ENCODE data around the gene REX1BD.
A peak's percentile ranks its signal among the peaks of the same experiment; 100 is the strongest.

The REX1BD gene

DNA sequence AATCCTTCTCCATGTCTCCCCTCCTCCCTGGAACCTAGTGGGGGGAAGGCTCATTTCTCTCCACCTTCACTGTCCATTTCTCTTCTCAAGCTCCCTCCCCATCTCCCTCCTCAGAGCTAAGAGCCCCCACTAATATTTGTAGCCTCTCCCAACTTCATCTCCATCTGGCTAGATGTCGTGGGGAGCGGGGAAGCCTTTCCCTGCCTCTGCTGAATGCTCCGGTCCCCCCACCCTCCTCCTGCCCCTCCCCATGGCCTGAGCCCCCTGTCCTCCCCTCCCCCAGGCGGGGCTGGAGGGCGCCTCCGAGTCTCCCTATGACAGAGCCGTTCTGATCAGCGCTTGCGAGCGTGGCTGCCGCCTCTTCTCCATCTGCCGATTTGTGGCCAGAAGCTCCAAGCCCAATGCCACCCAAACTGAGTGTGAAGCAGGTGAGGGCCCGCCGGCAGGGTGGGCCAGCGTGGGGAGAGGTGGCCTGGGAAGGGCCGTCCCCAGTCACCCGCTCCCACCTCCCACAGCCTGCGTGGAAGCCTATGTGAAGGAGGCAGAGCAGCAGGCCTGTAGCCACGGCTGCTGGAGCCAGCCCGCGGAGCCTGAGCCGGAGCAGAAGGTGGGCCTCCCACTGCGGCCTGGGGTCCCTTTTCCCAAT lies 25.1 kb downstream of the REX1BD start:
- no peak for DNase-seq (ENCODE audit: low read depth, low spot score)

DNA sequence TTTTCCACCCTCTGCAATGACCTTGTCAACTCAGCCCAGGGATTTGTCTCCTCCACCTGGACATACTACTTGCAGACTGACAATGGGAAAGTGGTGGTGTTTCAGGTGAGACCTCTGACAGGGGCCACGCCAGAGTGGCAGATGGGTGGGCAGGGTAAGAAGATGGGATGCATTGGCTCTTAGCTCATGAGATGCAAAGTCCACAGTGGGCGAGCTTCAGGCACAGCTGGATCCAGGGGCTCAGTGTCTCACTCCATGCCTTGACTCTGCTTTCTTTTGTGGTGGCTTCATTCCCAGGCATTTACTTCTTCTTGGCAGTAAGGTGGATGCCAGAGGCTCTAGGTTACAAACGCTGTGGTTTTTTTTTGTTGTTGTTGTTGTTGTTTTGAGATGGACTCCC lies 27.4 kb downstream of the REX1BD start:
- DNase-seq (ENCODE audit: low read depth, low spot score), result no peak

DNA sequence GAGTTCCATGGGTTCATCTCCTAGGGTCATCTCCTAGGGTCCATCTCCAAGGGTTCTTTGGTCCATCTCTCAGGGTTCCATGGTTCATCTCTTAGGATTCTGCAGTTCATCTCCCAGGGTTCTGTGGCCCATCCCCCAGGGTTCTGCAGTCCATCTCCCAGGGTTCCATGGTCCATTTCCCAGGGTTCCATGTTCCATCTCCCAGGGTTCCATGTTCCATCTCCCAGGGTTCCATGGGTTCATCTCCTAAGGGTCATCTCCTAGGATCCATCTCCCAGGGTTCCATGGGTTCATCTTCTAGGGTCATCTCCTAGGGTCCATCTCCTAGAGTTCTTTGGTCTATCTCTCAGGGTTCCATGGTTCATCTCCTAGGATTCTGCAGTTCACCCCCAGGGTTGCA lies 29.0 kb downstream of the REX1BD start:
- no peak for DNase-seq (ENCODE audit: low read depth, low spot score)

DNA sequence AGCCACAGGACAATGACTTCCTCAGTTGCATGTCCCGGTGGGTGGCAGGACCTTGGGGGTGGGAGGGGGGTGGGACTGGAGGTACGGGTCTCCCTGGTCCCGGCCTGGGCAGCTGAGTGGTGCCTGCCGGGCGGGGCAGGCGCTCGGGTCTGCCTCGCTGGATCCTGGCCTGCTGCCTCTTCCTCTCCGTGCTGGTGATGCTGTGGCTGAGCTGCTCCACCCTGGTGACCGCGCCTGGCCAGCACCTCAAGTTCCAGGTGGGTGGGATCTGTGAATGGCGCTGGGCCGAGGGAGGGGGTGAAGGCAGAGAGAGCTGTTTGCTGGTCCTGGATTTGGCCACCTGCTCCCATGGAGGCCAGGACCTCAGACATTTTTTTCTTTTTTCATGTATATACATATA lies 29.6 kb downstream of the REX1BD start:
- DNase-seq (ENCODE audit: low read depth, low spot score), result no peak

DNA sequence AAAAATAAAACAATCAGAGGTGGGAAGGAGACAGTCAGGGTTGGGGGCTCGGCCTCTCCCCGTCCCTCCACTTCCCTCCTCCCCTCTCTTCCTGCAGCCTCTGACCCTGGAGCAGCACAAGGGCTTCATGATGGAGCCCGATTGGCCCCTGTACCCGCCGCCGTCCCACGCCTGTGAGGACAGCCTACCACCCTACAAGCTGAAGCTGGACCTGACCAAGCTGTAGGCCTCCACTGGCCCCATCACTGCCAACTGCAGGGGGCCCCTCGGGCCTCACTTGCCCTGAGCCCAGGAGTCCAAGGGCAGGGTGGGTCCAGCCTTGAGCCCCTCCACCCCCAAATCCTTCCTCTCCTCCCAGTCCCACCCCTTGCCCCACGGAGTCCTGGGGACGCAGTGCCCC lies 31.7 kb downstream of the REX1BD start:
- no peak for DNase-seq (ENCODE audit: low read depth, low spot score)

DNA sequence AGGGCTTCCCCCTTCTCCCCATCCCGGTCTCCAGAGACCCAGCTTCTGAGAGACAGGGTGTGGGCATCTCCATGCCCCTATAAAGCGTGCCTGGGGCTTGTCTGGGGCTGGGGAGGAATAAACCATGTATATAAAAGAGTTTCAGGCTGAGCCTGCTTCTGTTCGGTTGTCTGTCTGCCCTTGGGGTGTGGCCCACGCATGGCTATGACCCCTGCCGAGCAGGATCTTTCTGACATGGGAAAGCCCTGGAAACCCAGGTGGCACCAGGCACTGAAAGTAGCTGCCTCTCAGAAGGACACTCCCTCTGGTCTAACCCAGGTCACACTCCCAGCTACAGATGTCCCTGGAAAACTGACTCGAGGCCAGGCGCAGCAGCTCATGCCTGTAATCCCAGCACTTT lies 32.3 kb downstream of the REX1BD start:
- DNase-seq (ENCODE audit: low read depth, low spot score), result no peak

DNA sequence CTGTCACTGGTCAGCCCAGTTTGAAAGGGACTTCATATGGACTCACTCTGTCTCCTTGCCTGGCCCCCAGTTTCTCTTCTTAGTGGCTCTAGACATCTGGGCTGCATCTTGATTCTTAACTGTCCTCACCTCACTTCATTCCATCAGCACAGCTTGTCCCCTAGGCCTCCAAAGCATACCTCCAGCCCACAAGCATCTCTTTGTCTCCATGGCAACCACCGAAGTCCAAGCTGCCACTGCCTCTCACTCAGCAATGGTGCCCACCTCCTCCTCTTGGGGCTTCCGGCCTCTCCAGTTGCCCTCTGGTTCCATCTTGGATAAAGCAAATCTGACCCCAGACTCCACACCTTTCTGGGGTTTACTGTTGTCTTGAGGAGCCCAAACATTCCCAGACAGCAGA lies 38.3 kb downstream of the REX1BD start:
- no peak for DNase-seq (ENCODE audit: low read depth, low spot score)

DNA sequence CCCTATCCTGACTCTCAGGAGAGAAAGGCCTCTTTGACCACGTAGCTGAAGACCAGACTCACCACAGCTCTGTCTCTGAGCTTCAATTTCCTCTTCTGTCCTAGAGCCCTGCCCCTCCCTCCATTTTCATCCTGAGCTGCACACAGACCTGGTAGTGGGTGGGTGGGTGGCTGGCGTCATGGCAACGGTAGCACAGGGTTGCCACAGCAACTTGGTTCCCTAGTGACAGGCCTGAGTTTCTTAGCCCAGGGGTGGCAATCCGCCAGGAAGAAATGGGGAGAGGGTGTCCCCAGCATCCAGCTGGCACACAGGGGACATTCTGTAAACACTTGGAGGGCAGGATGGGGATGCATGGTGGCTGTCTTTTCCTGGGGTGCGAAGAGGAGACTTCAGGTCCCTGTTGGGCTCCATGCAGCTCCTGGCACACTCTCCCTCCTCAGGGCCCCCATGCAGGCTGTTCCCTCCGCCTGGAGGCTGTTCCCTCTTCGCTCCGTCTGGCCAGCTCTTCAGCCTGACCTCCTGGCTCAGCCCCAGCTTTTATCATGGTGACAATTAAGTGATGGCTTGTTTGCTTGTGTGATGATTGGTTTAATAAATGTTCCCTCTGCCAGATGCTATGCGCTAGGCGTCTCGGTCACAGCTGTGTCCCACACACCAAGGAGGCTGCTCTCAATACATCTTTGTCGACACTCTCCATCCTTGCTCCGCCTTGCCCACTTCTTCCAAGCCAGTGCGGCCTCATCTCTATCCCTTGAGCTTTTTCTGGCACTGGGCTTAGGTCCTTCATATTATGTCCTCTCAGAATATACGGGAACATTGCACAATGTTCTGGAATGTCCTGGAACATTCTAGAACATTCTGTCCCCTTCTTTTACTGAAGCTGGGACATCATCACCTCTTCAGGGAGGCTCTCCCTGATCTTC lies 40.8 kb downstream of the REX1BD start:
- DNase-seq (ENCODE audit: low read depth, low spot score), result no peak

DNA sequence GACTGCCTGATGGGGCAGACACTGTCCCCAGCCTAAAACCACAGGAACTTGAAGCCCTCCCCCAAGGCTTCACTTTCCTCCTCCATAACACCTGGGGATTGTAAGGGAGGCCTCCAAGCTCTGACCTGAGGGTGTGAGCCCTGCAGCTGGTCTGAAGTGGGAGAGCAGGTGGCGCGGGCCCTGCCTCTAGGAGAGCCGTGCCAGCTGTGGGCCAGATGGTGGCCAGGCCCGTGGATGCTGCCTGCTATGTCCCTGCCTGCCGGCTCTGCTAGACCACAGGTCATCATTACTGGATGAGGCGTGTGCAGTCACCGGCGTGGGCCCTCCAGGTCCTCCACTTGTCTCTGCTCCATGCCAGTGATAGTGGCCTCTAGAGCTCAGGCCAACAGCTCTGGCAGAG lies 44.7 kb downstream of the REX1BD start:
- no peak for DNase-seq (ENCODE audit: low read depth, low spot score)

DNA sequence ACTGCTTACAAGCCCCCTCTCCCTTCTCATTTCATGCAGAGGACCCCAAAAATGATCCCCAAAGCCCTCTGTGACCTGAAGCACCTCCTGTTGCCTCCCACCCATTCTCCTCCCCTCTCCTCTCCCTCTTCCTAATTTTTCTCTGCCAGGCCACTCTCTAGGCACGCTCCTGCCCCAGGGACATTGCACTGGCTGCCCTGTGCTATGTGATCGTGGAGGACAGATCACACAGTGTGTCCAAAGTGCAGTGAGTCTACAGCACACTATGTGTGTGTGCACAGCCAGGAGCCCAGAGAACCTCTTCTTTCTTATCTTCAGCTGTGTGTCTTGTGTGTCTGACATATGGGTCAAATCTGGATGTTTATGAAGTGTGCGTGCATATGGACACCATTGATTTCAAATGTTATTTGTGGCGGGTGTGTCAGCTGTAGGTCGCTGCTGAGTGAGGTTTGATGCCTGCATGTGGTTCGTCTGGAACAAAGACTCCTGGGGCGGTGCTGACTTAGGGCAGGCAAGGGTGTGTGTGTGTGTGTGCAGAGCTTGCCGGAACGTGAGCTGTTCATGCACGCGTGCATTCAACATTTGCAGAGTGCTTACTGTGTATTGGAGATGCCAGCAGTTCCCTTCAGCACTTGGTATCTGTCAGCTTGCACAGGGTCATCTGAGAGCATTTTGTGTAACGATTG lies 46.2 kb downstream of the REX1BD start:
- peak; percentile 65 for DNase-seq (ENCODE audit: low read depth, low spot score)

DNA sequence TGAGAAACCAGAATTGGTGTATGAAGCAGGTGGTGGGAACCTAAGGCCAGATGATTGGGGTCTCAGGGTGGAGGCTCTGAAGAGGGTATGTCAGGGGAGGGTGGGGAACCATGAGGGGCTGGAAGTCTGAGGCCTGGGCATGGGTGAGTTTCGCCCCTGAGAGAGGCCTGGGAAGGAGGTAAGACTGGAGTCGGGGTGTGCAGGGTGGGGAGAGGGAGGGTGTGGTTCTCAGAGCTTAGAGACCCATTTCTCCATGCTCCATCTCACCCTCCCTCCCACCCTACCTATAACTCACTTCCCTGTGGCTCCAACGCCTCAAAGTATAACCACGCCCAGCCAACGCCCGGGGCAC lies 47.2 kb downstream of the REX1BD start:
- no peak for DNase-seq (ENCODE audit: low read depth, low spot score)

DNA sequence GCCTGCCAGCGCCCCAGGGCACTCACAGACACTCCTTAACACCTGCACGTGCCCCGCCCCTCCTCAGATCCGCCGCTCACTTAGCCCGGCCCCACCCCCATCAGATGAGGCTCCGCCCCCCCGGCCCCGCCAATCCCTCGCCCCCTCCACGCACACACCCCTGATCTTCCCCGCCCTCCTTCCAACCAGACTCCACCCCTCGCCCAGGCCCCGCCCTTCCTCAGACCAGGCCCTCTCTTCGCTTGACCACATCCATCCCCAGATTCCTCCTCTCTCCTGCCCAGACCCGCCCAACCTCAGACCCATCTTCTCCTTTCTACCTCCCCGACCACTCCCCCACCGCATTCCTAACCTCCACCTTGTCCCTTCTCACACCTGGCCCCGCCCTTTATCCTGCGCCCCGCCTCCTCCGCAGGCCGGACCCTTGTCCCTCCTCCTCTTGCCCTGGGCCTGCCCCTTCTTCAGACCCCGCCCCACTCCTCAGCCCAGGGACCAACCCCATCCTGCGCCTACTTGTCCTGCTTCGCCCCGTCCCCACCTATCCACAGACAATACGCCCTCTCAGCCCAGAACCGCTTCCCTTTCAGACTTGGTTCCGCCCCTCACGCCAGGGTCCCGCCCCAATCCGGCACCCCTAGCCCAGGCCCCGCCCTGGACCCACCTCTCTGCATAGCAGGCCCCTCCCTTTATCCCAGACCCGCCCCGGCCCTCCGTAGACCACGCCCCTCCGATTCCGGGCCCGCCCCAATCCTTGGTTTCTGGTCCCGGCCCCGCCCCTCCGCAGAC lies 47.8 kb downstream of the REX1BD start:
- peak; percentile 69 for DNase-seq (ENCODE audit: low read depth, low spot score)

DNA sequence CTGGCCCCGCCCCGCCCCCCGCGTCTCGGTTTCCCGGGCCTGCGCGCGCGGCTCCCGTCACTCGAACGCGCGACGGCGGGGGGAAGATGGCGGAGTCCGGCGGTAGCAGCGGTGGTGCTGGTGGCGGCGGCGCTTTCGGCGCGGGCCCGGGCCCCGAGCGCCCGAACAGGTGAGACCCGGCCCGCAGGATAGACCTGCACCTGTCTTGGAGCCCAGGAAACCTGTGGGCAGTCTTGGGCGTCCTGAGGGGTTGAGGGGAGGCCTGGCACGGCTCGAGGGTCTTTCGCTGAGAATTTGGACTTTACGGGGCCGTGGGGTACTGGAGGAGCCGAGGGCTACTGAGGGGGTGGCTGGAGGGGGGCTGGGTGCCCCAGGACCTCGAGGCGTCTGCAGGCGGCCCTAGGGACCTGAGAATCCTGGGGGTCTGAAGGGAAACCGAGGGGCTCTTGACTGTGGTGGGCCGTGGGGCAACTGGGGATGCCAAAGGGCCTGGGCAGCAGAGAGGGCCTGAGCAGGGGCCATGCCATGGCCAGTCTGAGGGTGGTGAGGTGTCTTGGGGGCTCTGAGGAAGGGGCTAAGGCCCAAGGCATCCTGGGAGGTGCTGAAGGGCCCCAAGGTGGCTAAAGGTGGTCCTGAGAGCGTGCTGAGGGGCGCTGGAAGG lies 48.5 kb downstream of the REX1BD start, which contains the start of gene KLHL26:
Gene KLHL26 (plus strand): TSS at position 60 of the 661 bp plus-strand sequence. CDS start 27 bp downstream, at position 87.
- no peak for DNase-seq (ENCODE audit: low read depth, low spot score)

DNA sequence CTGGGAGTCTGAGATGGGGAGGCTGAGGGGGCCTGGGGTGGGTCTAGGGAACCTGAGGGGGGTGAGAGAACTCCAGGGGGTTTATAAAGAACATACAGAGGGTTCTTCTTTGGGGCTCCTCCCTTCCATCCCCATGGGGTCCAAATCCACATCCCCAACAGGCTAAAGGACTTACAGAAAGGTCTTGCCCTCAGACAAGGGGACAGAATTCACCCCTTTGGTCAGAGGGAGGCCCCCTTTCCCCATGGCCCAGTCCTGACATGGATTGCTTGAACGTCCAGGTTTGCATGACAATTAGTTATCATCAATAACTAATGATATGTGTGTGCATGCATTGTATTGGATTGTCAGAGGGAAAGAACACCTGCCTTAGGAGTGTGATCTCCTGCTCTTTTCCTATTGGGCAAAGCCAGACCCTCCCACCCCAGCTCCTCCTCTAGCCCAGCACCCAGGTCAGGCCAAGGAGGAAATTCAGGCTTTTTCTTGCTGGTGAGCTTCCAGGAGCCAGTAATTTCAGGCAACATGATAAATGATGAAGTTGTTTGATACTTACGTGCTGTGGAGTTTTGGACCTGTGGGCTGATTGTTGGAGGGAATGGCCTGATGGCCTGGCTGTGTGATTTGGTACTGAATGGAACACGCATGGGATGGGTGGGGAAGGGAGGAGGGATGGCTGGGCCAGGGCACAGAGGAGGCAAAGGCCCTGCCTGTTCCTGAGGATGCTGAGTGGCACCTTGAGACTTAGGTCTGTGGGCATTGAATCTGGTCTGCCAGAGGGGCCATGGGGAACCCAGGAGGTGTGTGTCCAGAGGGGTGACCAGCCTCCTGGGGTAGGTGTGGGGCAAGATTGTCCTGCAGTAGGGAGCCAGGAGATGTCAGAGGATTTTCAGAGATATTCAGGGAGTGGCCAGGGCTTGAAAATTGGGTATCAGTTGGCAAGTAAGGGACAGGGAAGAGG lies 49.4 kb downstream of the REX1BD start:
- no peak for DNase-seq (ENCODE audit: low read depth, low spot score)

DNA sequence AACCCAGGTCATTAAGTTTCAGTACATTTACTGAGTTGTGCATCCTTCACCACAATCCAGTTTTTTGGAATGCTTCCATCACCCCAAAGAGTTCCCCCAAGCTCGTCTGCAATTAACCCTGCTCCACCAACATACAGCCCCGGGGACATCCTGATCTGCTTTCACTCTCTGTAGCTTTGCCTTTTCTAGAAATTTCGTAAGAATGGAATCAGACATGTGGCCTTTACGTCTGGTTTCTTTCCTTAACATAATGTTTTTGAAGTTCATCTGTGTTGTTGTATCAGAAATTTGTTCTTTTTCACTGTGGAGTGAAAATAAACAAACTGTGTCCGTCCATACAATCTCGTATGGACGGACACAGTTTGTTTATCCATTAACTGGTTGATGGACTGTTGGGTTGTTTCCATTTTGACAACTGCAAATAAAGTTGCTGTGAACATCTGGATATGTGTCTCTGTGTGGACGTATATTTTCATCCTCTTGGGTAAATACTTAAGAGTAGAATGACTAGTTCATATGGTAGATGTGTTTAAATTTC lies 51.2 kb downstream of the REX1BD start:
- no peak for DNase-seq (ENCODE audit: low read depth, low spot score)
